ENCODE data around the gene CNNM4. TPM values are rescaled to one million over a fixed set of nuclear protein-coding genes. Genes with fewer than 3 reads are reported as not detected.

The CNNM4 gene
- polyA plus RNA-seq, 3 donors from 2014 or later, result 1.2 to 3.9 (median 2.6) TPM

- Mint-ChIP-seq H3K27ac (peak within 1 kb of the TSS; percentile 87 to 97 (median 92)), H3K4me1 (peaks cover 64 to 71% of the 10 kb centered on the region in 2 donors), H3K27me3 (ENCODE audit: low read depth in 3 of 3) (peaks cover 0 to 21% (median 2%) of the 10 kb centered on the region in 3 donors), H3K9me3 (no peaks in the 10 kb centered on the region), H3K36me3 (peaks cover 9 to 14% (median 10%) of the 10 kb centered on the region in 3 donors), H3K4me3 (peak within 1 kb of the TSS; percentile 88 to 97 (median 94))
- DNase-seq, result peak; percentile 97 to 98 (median 98)
These were observed 55.6 kb downstream of the CNNM4 start, which contains the start of gene CNNM3 for GRCh38 chr2:96816127-96816835. Gene CNNM3 (plus strand): TSS chr2:96816268. CDS start chr2:96816278, 10 bp downstream.

DNA sequence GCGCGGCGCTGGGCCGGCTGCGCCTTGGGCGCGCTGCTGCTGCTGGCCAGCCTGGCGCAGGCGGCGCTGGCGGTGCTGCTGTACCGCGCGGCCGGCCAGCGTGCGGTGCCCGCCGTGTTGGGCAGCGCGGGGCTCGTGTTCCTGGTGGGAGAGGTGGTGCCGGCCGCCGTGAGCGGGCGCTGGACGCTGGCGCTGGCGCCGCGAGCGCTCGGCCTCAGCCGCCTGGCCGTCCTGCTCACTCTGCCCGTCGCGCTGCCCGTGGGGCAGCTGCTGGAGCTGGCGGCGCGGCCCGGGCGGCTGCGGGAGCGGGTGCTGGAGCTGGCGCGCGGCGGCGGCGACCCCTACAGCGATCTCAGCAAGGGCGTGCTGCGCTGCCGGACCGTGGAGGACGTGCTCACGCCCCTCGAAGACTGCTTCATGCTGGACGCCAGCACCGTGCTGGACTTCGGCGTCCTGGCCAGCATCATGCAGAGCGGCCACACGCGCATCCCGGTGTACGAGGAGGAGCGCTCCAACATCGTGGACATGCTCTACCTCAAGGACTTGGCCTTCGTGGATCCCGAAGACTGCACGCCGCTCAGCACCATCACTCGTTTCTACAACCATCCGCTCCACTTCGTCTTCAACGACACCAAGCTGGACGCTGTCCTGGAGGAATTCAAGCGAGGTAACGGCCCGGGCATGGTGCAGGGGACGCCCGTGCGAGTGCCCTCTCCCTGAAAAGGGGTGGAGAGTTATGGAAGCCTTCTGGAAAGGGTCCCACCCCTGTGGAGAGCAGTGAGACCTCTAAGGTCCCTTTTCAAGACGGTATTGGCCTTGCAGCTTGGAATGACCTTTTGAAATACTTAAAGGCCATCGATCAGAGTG, 56.4 kb downstream of the CNNM4 start:
- peak overlapping the region; percentile 80 to 85 (median 83) for H3K4me3 Mint-ChIP-seq
- no peaks in the 10 kb centered on the region for H3K9me3 Mint-ChIP-seq
- H3K27ac Mint-ChIP-seq, result peak overlapping the region in 4 of 6 donors; percentile 39 to 76 (median 63)
- DNase-seq, result no peak
- H3K4me1 Mint-ChIP-seq, result peaks cover 66 to 72% of the 10 kb centered on the region in 2 donors
- H3K27me3 Mint-ChIP-seq (ENCODE audit: low read depth in 3 of 3), result peaks cover 0 to 21% (median 2%) of the 10 kb centered on the region in 3 donors
- H3K36me3 Mint-ChIP-seq, result peaks cover 9 to 14% (median 13%) of the 10 kb centered on the region in 3 donors

DNA sequence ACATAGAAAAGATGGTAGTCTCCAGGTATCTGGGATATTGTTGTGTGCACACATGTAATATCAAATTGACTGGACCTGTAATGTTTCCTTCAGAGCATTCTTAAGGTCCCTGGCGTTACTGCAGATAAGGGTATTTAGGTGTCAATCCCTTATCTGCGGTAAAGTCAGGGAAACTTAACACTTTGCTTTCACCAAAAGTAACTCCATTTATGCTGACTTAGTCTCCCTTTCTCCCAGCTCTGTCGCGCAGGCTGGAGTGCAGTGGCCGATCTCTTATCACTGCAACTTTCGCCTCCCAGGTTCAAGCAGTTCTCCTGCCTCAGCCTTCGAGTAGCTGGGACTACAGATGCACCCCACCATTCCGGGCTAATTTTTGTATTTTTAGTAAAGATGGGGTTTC, 57.2 kb downstream of the CNNM4 start:
- H3K9me3 Mint-ChIP-seq, result no peaks in the 10 kb centered on the region
- no peak for DNase-seq
- H3K4me3 Mint-ChIP-seq, result peak overlapping the region; percentile 80 to 85 (median 83)
- H3K4me1 Mint-ChIP-seq, result peaks cover 62 to 64% of the 10 kb centered on the region in 2 donors
- peaks cover 3 to 14% (median 13%) of the 10 kb centered on the region in 3 donors for H3K36me3 Mint-ChIP-seq
- peak overlapping the region; percentile 36 to 81 (median 52) for H3K27ac Mint-ChIP-seq
- H3K27me3 Mint-ChIP-seq (ENCODE audit: low read depth in 3 of 3), result peaks cover 0 to 21% (median 2%) of the 10 kb centered on the region in 3 donors

GRCh38 chr2:96819128-96819875, 58.6 kb downstream of the CNNM4 start:
- Mint-ChIP-seq H3K9me3 (no peaks in the 10 kb centered on the region), H3K27ac (peak overlapping the region in 1 of 6 donors; percentile 43), H3K4me3 (peak overlapping the region; percentile 31 to 85 (median 83)), H3K27me3 (ENCODE audit: low read depth in 3 of 3) (peaks cover 0 to 21% (median 2%) of the 10 kb centered on the region in 3 donors), H3K4me1 (peaks cover 58 to 62% of the 10 kb centered on the region in 2 donors), H3K36me3 (peaks cover 3 to 14% (median 13%) of the 10 kb centered on the region in 3 donors)
- DNase-seq, result no peak

DNA sequence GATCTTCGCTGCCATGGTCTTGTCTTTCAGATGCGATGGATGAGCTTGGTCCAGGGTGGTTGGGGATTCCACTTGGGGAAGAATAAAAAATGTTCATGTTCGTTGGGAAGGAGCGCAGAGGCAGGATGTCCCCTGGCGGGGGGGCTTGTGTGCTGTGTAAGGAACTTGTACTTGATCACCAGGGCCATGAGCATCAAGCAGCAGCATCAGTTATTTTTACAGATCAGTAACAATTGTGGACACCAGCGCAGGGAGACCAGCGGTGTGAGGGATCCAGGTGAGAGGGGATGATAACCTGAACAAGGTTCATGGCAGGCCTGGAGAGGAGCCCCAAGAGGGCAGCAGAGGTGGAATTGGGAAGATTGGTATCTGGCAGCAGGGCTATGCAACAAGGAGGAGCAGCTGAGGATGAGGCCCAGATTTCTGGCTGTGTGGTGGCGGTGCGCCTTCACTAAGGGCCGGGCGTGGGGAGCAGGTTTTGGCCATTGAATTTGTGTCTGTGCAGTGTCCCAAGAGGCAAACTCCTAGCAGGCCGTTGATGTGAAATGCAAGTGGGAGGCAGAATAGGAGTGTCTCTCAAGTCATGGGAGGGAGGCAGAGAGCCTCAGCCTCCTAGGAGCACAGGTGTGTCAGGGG, 59.3 kb downstream of the CNNM4 start:
- peaks cover 3 to 14% (median 13%) of the 10 kb centered on the region in 3 donors for H3K36me3 Mint-ChIP-seq
- peak overlapping the region in 4 of 6 donors; percentile 43 to 71 (median 57) for H3K27ac Mint-ChIP-seq
- H3K27me3 Mint-ChIP-seq (ENCODE audit: low read depth in 3 of 3), result peaks cover 0 to 18% (median 0%) of the 10 kb centered on the region in 3 donors
- no peaks in the 10 kb centered on the region for H3K9me3 Mint-ChIP-seq
- DNase-seq, result no peak
- H3K4me1 Mint-ChIP-seq, result peaks cover 57 to 63% of the 10 kb centered on the region in 2 donors
- peak overlapping the region in 4 of 5 donors; percentile 10 to 83 (median 55) for H3K4me3 Mint-ChIP-seq

DNA sequence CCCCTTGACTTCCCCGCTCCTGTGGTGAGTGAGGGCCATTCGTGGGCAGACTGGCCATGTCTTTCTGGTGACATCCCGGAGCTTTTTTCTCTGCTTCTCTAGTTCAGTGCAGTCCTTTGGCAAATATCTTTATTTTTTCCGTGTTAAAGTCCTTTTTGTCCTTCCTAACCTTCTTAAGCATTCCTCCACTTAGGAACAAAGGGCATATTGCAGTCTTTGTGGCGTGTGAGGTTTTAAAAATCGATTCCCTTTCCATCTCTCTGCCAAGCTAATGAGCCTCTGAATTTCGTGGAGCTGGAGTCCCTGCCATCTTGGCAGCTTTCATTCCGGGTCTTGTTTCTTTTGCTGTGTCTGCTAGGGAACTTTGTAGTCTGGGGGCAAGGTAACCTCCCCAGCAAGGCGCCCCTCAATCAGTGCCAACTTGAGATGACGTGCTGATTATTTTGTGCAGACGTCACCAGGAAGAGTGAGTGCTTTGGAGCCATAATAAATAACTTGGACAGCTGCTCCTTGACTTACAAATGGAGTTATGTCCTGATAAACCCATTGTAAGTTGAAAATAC, 60.5 kb downstream of the CNNM4 start:
- peaks cover 0 to 14% (median 0%) of the 10 kb centered on the region in 3 donors for H3K27me3 Mint-ChIP-seq (ENCODE audit: low read depth in 3 of 3)
- DNase-seq, result no peak
- peaks cover 50 to 56% of the 10 kb centered on the region in 2 donors for H3K4me1 Mint-ChIP-seq
- H3K4me3 Mint-ChIP-seq, result peak overlapping the region in 1 of 5 donors; percentile 41
- H3K9me3 Mint-ChIP-seq, result no peaks in the 10 kb centered on the region
- peak overlapping the region in 4 of 6 donors; percentile 2 to 83 (median 14) for H3K27ac Mint-ChIP-seq
- peaks cover 3 to 16% (median 14%) of the 10 kb centered on the region in 3 donors for H3K36me3 Mint-ChIP-seq

- no peak overlapping the region for H3K4me3 Mint-ChIP-seq
- H3K4me1 Mint-ChIP-seq, result peaks cover 42 to 48% of the 10 kb centered on the region in 2 donors
- H3K36me3 Mint-ChIP-seq, result peaks cover 3 to 16% (median 14%) of the 10 kb centered on the region in 3 donors
- H3K27ac Mint-ChIP-seq, result peak overlapping the region in 1 of 6 donors; percentile 6
- DNase-seq, result no peak
- no peaks in the 10 kb centered on the region for H3K9me3 Mint-ChIP-seq
- H3K27me3 Mint-ChIP-seq (ENCODE audit: low read depth in 3 of 3), result peaks cover 0 to 8% (median 0%) of the 10 kb centered on the region in 3 donors
These were observed 62.1 kb downstream of the CNNM4 start for GRCh38 chr2:96822786-96823185.

DNA sequence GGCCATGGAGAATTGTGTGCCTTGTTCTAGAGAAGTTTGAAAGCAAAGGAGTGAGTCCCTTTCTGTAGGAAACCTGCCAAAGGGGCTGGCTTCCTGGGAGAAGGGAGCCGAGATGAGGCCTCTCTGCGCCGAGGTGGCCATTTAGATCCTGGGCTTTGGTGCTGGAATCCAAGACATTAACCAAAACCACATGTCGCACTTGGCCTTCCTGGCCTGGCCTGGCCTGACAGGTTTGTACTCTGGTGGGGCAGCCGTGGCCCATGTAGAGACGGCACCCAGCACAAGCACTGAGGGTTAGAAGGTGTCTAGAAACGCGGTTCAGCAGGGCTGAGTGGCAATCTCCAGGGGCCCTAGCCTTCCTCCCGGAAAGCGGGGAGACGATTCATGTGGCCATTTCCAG, 62.5 kb downstream of the CNNM4 start:
- H3K27ac Mint-ChIP-seq, result peak overlapping the region in 1 of 6 donors; percentile 17
- DNase-seq, result no peak

DNA sequence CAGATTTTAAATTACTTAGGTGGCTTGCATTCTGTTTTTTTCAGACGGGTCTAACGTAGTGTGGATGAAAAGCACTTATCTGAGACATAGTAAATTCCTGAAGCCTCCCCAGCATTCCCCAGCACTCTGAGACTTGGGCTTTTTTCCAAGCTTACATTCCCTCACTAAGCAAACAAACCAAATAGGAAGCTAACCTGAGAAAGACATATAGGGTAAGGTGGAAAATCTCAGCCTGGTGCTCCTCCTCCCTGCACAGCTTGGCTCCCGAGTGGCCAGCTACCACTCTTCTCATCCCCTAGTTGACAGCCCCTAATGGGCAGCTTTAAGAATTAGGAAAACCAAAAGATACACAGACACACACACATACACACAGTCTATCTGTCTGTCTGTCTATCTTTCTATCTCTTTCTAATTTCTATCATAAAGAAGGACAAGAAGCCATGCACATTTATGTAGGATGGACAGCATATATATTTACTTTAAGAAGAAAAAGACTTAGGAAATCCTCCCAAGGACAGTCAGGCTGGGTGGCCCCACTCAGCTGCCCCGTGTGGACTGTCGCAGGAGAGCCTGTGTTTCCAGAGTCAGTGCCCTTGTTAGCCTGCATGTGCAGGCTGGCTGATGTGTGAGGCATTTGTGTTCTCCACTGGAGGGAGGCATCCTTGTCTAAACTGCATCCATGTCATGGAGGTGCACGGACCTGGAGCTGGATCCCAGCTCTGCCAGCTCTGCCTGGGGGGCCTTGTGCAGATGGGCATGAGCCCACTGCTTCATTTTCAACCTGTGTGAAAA, 63.6 kb downstream of the CNNM4 start:
- Mint-ChIP-seq H3K4me3 (no peak overlapping the region), H3K27ac (peak overlapping the region in 2 of 6 donors; percentile 32 to 35), H3K36me3 (peaks cover 2 to 23% (median 10%) of the 10 kb centered on the region in 3 donors)

More for the DNA sequence above, 62.5 kb downstream of the CNNM4 start:
- Mint-ChIP-seq H3K36me3 (peaks cover 3 to 16% (median 14%) of the 10 kb centered on the region in 3 donors), H3K4me1 (peaks cover 38 to 44% of the 10 kb centered on the region in 2 donors), H3K27me3 (ENCODE audit: low read depth in 3 of 3) (peaks cover 0 to 6% (median 0%) of the 10 kb centered on the region in 3 donors), H3K4me3 (no peak overlapping the region), H3K9me3 (no peaks in the 10 kb centered on the region)

DNA sequence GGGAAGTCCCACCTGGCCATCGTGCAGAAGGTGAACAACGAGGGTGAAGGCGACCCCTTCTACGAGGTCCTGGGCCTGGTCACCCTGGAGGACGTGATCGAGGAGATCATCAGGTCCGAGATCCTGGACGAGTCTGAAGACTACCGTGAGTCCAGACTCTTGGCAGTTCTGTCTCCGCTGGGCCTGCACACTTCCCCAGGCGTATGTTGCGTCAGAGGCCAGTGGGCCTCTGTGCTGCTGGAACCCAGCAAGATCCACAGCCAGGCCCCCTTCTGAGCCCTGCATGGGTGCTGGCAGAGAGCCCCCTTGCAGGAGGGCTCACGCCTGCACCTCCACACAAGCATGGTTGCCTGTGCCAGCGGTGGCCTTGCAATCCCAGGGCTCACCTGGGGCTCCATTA, 64.4 kb downstream of the CNNM4 start:
- no peak overlapping the region for H3K4me3 Mint-ChIP-seq
- H3K27me3 Mint-ChIP-seq (ENCODE audit: low read depth in 3 of 3), result no peaks in the 10 kb centered on the region
- H3K4me1 Mint-ChIP-seq, result peaks cover 19 to 25% of the 10 kb centered on the region in 2 donors
- DNase-seq, result no peak
- no peaks in the 10 kb centered on the region for H3K9me3 Mint-ChIP-seq
- H3K27ac Mint-ChIP-seq, result no peak overlapping the region
- H3K36me3 Mint-ChIP-seq, result peaks cover 7 to 22% (median 12%) of the 10 kb centered on the region in 3 donors

More for the DNA sequence above, 63.6 kb downstream of the CNNM4 start:
- Mint-ChIP-seq H3K27me3 (ENCODE audit: low read depth in 3 of 3) (no peaks in the 10 kb centered on the region), H3K4me1 (peaks cover 27 to 33% of the 10 kb centered on the region in 2 donors), H3K9me3 (no peaks in the 10 kb centered on the region)
- DNase-seq, result no peak

DNA sequence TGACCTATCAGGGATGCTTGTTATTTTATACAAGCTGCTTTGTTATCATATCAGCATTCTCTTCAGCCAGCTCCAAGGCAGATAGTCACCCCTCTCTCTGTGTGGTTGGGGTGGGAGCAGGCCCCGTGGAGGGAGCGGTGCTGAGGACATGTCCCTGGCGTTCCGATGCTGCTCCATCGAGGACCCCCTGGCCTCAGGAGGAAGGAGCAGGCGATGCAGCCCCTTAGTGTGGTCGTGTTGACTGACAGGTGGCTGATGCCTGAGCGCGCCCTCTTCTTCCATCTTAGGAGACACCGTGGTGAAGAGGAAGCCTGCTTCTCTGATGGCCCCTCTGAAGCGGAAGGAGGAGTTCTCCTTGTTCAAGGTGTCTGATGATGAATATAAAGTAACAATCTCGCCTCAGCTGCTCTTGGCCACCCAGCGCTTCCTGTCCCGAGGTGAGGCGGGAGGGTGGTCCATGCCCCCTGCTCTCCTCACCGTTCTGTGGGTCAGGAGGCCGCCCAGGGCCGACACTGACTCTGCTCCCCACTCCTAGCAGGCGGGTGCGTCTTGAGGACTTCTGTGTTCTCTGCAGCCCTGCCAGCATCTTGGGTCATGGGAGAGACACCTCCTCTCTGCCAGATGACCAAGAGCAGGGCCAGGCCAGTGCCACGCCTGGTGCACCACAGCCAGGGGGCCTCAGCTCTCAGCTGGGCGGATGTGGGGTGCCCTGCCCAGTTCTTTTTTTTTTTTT, 66.0 kb downstream of the CNNM4 start:
- H3K36me3 Mint-ChIP-seq, result peaks cover 9 to 25% (median 9%) of the 10 kb centered on the region in 3 donors
- H3K9me3 Mint-ChIP-seq, result no peaks in the 10 kb centered on the region
- H3K4me1 Mint-ChIP-seq, result peaks cover 4 to 9% of the 10 kb centered on the region in 2 donors
- no peaks in the 10 kb centered on the region for H3K27me3 Mint-ChIP-seq (ENCODE audit: low read depth in 3 of 3)
- no peak for DNase-seq
- no peak overlapping the region for H3K4me3 Mint-ChIP-seq
- no peak overlapping the region for H3K27ac Mint-ChIP-seq

Measured in immature natural killer cell (primary cell).